HCT116 (cell line): ENCODE measurements around the gene TP53RK. TPM values are rescaled to one million over a fixed set of nuclear protein-coding genes. Genes with fewer than 3 reads are reported as not detected.

ENCODE experiments used
- ATAC-seq: fragments of 200-7000 bp; cut with Tn5 transposase; 2 replicates; pipeline ENCODE4 v1.9.1; 2020; ENCODE audit warnings: mild to moderate bottlenecking, moderate library complexity
- BruUV-seq: library from RNA; stranded (reverse); fragments of 400-500 nt; replicated peaks from 2 replicates; lab custom pipeline; 2021; lab: Mats Ljungman, UMichigan
- CTCF ChIA-PET: fragments of 300-600 bp; sonication (Branson Sonifier 250); formaldehyde crosslinking; loops from one replicate; lab custom pipeline; 2021; ENCODE audit warnings: antibody characterized with exemption; lab: Charles Lee
- POLR2A ChIA-PET: fragments of 300-600, 350-600 bp; sonication (Branson Sonifier 250); formaldehyde crosslinking; loops from one replicate; lab custom pipeline; 2021; ENCODE audit warnings: antibody characterized with exemption; lab: Charles Lee
- RAD21 ChIA-PET, 2 experiments: fragments of 300-600 bp; sonication (Branson Sonifier 250); formaldehyde crosslinking; loops; one replicate each; lab custom pipeline; 2023; ENCODE audit warnings: low total read pairs in 2 of 2; ENCODE audit not compliant: uncharacterized antibody in 2 of 2, unreplicated experiment in 2 of 2, low non-redundant PET in 1 of 2; lab: Charles Lee
- DNase-seq: peaks from one replicate; pipeline ENCODE4 v3.0.0-alpha.2; 2010; ENCODE audit warnings: low read depth, low spot score
- H2AFZ ChIP-seq: fragments of 200-600 bp; shearing (Covaris generic), sonication (generic); 2 replicates; pipeline ENCODE4 v1.6.1; 2017; ENCODE audit warnings: low read depth, mixed run types, mixed read lengths, antibody characterized with exemption, low read length; ENCODE audit not compliant: poor library complexity, severe bottlenecking
- H3K27ac ChIP-seq: 2 replicates; pipeline ENCODE4 v1.5.1; 2012; ENCODE audit warnings: low read depth, low read length
- H3K27me3 ChIP-seq: fragments of 200-600 bp; sonication (generic); 2 replicates; pipeline ENCODE4 v1.6.1; 2016; ENCODE audit warnings: mixed run types, low read length, mixed read lengths; ENCODE audit not compliant: insufficient read depth
- H3K36me3 ChIP-seq, 2 experiments: fragments of 200-500 bp in 1 of 2; fragments of 200-600 bp in 1 of 2; sonication (Bioruptor generic) in 1 of 2; sonication (generic) in 1 of 2; 2 replicates each; pipeline versions ENCODE4 v1.5.1 to v1.6.1; 2014 to 2016; ENCODE audit warnings: low read length in 2 of 2, inconsistent platforms in 1 of 2, mixed read lengths in 1 of 2, mixed run types in 1 of 2; ENCODE audit not compliant: insufficient read depth in 2 of 2, control insufficient read depth in 1 of 2
- H3K4me1 ChIP-seq, 2 experiments: fragments of 200-600 bp in 1 of 2; sonication (generic) in 1 of 2; 2 replicates each; pipeline versions ENCODE4 v1.5.1 to v1.6.1; 2012 to 2017; ENCODE audit warnings: low read length in 2 of 2, inconsistent platforms in 1 of 2, mild to moderate bottlenecking in 1 of 2, mixed read lengths in 1 of 2, mixed run types in 1 of 2, moderate library complexity in 1 of 2; ENCODE audit not compliant: insufficient read depth in 2 of 2, control insufficient read depth in 1 of 2
- H3K4me2 ChIP-seq: fragments of 200-600 bp; sonication (generic); 2 replicates; pipeline ENCODE4 v1.6.1; 2017; ENCODE audit warnings: mixed run types, low read length, mixed read lengths
- H3K4me3 ChIP-seq, 2 experiments: fragments of 200-600 bp in 1 of 2; sonication (generic) in 1 of 2; replicated peaks in 1 of 2; 2 replicates each; pipeline ENCODE4 v1.5.1; 2011 to 2016; ENCODE audit warnings: low read length in 2 of 2, control low read depth in 1 of 2, low read depth in 1 of 2, mild to moderate bottlenecking in 1 of 2, mixed read lengths in 1 of 2, mixed run types in 1 of 2
- H3K79me2 ChIP-seq: fragments of 200-600 bp; sonication (generic); 2 replicates; pipeline ENCODE4 v1.6.1; 2017; ENCODE audit warnings: mild to moderate bottlenecking, mixed run types, low read length, moderate library complexity, mixed read lengths; ENCODE audit not compliant: insufficient read depth
- H3K9ac ChIP-seq: fragments of 200-600 bp; sonication (generic); 2 replicates; pipeline ENCODE4 v1.6.1; 2016; ENCODE audit warnings: low read length, mixed read lengths
- H3K9me2 ChIP-seq: fragments of 200-600 bp; sonication (generic), shearing (Covaris generic); 2 replicates; pipeline ENCODE4 v1.6.1; 2017; ENCODE audit warnings: mixed run types, mild to moderate bottlenecking, moderate library complexity; ENCODE audit not compliant: insufficient read depth
- H3K9me3 ChIP-seq, 2 experiments: fragments of 200-500 bp in 1 of 2; fragments of 200-600 bp in 1 of 2; sonication (Bioruptor generic) in 1 of 2; sonication (generic) in 1 of 2; 2 replicates each; pipeline ENCODE4 v1.6.1; 2014 to 2017; ENCODE audit warnings: low read length in 2 of 2, mixed read lengths in 2 of 2, inconsistent platforms in 1 of 2, low read depth in 1 of 2, mild to moderate bottlenecking in 1 of 2, mixed run types in 1 of 2, moderate library complexity in 1 of 2; ENCODE audit not compliant: control insufficient read depth in 1 of 2, insufficient read depth in 1 of 2
- H4K20me1 ChIP-seq: fragments of 200-600 bp; sonication (generic), shearing (Covaris generic); 2 replicates; pipeline ENCODE4 v1.6.1; 2017; ENCODE audit warnings: mixed run types, mild to moderate bottlenecking, moderate library complexity; ENCODE audit not compliant: insufficient read depth
- ATF3 ChIP-seq: IDR thresholded peaks from 2 replicates; pipeline ENCODE4 v1.6.1; 2012
- CEBPB ChIP-seq: IDR thresholded peaks from 2 replicates; pipeline ENCODE4 v1.6.1; 2012; ENCODE audit warnings: low read depth
- EZH2 ChIP-seq: fragments of 200-600 bp; sonication (generic); IDR thresholded peaks from 2 replicates; pipeline ENCODE4 v1.6.1; 2017; ENCODE audit warnings: antibody characterized with exemption, mixed run types
- POLR2A ChIP-seq: IDR thresholded peaks from 2 replicates; pipeline ENCODE4 v1.7.0; 2011; ENCODE audit warnings: borderline replicate concordance; ENCODE audit not compliant: insufficient read depth, insufficient read length; ENCODE audit errors: extremely low read depth
- SRF ChIP-seq: IDR thresholded peaks from 2 replicates; pipeline ENCODE4 v1.6.1; 2012; ENCODE audit warnings: low read depth
- TCF7L2 ChIP-seq: IDR thresholded peaks from 2 replicates; pipeline ENCODE4 v1.7.0; 2011; ENCODE audit warnings: borderline replicate concordance, inconsistent platforms; ENCODE audit not compliant: insufficient read depth, insufficient read length; ENCODE audit errors: extremely low read depth
- intact Hi-C: fragments of 100-400 bp; cut with micrococcal nuclease; formaldehyde crosslinking; loops from 2 replicates; pipeline ENCODE4 v1.10.0; 2022
- total RNA-seq: library from RNA; stranded (reverse); gene quantifications from one replicate; pipeline ENCODE4 v1.2.1, GENCODE V29; 2021; ENCODE audit not compliant: unreplicated experiment
- TF ChIP-seq, protein P1 (sequence below): IDR thresholded peaks from 2 replicates; pipeline ENCODE4 v1.6.1; 2012
- TF ChIP-seq, protein P2 (sequence below), 3 experiments: fragments of 200-600 bp in 1 of 3; sonication (generic) in 1 of 3; IDR thresholded peaks in 2 of 3; conservative IDR thresholded peaks in 1 of 3; 2 replicates each; pipeline ENCODE4 v1.5.1; 2012 to 2017; ENCODE audit warnings: low read depth in 2 of 3, low read length in 2 of 3, antibody characterized with exemption in 1 of 3, borderline replicate concordance in 1 of 3, control low read depth in 1 of 3, mild to moderate bottlenecking in 1 of 3, mixed read lengths in 1 of 3, mixed run types in 1 of 3, moderate library complexity in 1 of 3; ENCODE audit not compliant: insufficient read depth in 1 of 3
- TF ChIP-seq, protein P3 (sequence below): IDR thresholded peaks from 2 replicates; pipeline ENCODE4 v1.6.1; 2012; ENCODE audit warnings: low read depth

Gene TP53RK
- total RNA-seq, 1 experiment from 2014 or later = 9.2 TPM

- Histone ChIP-seq H3K4me3 (no peak overlapping the region), H3K9me3 (no peaks in the 10 kb centered on the region), H3K79me2 (no peaks in the 10 kb centered on the region), H3K9ac (no peak overlapping the region), H2AFZ (peak overlapping the region; percentile 13), H3K4me2 (peak overlapping the region; percentile 34; the same call in 1 of the 2 replicates), H3K36me3 (no peaks in the 10 kb centered on the region), H3K9me2 (no peaks in the 10 kb centered on the region), H3K27ac (no peak overlapping the region), H3K27me3 (no peaks in the 10 kb centered on the region), H3K4me1 (peaks cover 7 to 10% of the 10 kb centered on the region in 2 experiments; a peak in 3 of 4 replicates), H4K20me1 (no peaks in the 10 kb centered on the region)
- ChIA-PET CTCF (no interaction called here), RAD21 (no interaction called here), POLR2A (no interaction called here)
- no TSS peak for BruUV-seq
- DNase-seq (no peak), ATAC-seq (peak; percentile 97)
- TF ChIP-seq POLR2A (no peak), SRF (no peak), CEBPB (0 out of 2 replicates have a peak, but pooled peaks have one; percentile 12), TCF7L2 (no peak), ATF3 (no peak), EZH2 (no peak)
- TF ChIP-seq, protein P1, sequence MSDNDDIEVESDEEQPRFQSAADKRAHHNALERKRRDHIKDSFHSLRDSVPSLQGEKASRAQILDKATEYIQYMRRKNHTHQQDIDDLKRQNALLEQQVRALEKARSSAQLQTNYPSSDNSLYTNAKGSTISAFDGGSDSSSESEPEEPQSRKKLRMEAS = no peak
- TF ChIP-seq, protein P2, sequence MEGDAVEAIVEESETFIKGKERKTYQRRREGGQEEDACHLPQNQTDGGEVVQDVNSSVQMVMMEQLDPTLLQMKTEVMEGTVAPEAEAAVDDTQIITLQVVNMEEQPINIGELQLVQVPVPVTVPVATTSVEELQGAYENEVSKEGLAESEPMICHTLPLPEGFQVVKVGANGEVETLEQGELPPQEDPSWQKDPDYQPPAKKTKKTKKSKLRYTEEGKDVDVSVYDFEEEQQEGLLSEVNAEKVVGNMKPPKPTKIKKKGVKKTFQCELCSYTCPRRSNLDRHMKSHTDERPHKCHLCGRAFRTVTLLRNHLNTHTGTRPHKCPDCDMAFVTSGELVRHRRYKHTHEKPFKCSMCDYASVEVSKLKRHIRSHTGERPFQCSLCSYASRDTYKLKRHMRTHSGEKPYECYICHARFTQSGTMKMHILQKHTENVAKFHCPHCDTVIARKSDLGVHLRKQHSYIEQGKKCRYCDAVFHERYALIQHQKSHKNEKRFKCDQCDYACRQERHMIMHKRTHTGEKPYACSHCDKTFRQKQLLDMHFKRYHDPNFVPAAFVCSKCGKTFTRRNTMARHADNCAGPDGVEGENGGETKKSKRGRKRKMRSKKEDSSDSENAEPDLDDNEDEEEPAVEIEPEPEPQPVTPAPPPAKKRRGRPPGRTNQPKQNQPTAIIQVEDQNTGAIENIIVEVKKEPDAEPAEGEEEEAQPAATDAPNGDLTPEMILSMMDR (IDR thresholded peaks at IDR 0.05 in 2 of 3, conservative IDR thresholded peaks at IDR 0.05 in 1 of 3; ENCODE audit: borderline replicate concordance in 1 of 3, insufficient read depth in 1 of 3, low read depth in 2 of 3, low read length in 2 of 3) = peak in 2 of 3 experiments; percentile 17 to 19; a peak in 2 of 6 replicates
- TF ChIP-seq, protein P3, sequence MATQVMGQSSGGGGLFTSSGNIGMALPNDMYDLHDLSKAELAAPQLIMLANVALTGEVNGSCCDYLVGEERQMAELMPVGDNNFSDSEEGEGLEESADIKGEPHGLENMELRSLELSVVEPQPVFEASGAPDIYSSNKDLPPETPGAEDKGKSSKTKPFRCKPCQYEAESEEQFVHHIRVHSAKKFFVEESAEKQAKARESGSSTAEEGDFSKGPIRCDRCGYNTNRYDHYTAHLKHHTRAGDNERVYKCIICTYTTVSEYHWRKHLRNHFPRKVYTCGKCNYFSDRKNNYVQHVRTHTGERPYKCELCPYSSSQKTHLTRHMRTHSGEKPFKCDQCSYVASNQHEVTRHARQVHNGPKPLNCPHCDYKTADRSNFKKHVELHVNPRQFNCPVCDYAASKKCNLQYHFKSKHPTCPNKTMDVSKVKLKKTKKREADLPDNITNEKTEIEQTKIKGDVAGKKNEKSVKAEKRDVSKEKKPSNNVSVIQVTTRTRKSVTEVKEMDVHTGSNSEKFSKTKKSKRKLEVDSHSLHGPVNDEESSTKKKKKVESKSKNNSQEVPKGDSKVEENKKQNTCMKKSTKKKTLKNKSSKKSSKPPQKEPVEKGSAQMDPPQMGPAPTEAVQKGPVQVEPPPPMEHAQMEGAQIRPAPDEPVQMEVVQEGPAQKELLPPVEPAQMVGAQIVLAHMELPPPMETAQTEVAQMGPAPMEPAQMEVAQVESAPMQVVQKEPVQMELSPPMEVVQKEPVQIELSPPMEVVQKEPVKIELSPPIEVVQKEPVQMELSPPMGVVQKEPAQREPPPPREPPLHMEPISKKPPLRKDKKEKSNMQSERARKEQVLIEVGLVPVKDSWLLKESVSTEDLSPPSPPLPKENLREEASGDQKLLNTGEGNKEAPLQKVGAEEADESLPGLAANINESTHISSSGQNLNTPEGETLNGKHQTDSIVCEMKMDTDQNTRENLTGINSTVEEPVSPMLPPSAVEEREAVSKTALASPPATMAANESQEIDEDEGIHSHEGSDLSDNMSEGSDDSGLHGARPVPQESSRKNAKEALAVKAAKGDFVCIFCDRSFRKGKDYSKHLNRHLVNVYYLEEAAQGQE = no peak
- intact Hi-C loops = no loop called here
Measured at GRCh38 chr20:46715292-46715756, 26.1 kb upstream of the TP53RK start.
